GM03348 (cell line): ENCODE data around the gene SOHLH2.

Source experiments
- DNase-seq: peaks from one replicate; pipeline ENCODE4 v3.0.0; 2012; ENCODE audit warnings: low spot score

SOHLH2 gene

DNA sequence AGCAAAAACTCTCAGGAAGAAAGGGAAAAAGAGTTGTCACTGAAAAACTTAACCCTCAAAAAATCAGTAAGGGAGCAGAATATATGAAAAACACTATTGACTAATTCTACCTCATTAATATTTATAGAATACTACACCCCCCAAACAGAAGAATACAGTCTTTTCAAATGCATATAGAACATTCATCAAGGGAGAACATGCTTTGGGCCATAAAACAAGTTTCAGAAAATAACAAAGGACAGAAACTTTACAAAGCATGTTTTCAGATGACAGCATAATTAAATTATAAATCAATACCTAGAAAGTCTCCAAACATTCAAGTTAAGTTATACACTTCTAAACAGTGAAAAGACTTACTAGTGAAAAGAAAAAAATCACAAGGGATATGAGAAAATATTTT lies 30.5 kb downstream of the SOHLH2 start:
- DNase-seq = no peak

DNA sequence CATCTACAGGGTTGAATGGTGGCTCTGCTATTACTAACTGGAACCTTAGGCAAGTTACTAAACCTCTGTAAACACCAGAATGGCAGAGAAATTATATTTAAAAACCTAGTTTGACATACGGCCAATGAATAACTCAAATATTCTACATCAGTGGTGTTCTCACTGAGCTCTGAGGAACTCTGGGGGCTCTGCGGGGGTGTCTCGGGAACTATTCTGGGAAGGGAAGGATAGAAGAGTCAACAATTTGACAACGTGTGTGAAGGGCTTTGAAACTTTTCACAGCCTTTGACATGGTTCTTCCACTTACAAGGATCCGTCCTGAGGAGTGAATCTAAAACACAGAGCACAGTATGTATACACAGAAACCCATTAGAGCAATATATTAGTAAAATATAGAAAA lies 38.7 kb downstream of the SOHLH2 start:
- no peak for DNase-seq

DNA sequence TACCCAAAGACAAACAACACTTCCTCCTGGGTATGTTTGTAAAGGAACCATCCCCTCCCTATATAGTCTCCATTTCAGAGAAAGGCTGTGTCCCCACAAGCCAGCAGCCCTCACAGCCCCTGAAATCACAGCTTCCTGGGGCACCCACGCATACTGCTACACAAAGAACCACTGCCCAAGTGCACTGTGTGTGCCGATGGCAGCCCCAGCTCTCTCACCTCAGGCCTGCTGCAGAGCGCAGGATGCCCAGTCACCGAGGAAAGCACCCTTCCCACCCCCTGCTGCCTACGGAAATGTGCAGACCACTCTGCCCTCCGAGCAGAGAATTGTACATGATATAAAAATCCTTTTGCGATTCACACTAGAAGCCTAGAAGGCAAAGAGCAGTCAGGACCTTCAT lies 39.4 kb downstream of the SOHLH2 start:
- no peak for DNase-seq

DNA sequence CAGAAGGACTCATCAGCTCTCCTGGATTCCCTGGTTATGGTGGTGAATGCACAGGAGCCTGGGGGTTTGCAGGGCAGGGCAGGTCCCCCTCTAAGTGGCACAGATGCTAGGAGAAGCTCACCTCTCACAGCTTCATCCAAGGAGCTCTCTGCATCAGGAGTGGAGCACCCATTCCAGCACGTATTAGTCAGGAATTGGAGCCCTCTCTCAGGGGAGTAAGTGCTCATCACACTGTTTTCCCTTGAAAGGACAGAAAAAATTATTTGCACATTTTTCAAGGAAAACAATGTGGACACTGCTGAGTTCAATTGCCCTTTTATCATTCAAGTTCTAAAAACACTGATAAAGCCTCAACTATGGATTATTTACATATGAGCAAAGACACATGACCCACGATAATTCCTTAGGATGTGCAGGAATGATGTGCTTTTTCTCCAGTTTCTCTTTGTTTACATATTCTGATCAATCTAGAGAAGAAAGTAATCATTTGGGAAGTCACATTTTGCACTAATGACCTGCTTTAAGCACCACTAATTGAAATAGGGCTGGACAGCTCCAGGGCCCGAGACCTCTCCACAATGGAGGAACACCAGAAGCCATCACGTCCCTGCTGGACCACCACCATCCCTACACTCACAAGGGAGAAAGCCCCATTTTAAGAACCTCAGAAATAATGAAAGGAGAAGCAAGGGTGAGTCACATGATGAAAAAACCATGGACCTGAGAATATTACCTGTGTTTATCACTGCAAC lies 40.6 kb downstream of the SOHLH2 start:
- DNase-seq = no peak

DNA sequence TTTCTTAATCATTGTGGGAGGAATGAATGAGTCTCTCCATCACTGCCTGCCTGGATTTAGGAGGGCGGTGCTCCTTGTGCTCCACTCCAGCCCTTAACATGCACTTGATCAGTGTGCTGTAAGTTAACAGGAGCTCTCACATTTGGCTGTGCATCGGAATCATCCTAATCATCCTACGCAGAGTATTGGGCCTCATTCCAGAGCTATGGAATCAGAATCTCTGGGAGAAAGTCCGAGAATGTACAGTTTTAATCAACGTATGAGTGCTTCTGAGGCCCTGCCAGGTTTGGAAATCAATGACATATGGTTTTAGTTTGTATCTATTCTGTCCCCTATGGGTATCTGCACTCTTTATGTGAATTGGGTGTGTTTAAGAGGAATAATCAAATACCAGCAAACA lies 48.3 kb downstream of the SOHLH2 start:
- DNase-seq = no peak

DNA sequence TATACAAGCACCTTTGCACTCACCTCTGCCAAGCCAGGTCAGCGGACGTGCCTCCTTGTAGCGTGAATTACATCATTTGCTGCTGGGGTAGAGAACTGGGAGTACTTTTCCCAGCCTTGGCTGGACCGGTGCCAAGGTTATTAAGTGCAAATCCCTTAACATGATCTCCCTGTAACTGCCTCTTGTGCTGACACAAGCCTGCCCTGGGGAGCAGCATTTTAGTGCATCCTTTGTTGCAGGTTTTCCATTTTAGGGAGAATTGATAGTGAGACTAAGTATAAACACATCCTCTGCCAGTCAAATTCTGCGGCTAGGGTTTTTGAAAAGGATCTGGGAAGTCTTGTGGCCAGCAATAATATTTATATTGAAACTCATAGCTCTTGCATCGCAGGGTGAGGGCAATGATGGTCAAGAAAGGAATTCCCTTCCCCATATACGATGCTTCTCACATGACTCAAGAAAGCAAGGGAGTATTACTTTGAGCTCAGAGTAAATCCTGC lies 50.5 kb downstream of the SOHLH2 start:
- DNase-seq = no peak

DNA sequence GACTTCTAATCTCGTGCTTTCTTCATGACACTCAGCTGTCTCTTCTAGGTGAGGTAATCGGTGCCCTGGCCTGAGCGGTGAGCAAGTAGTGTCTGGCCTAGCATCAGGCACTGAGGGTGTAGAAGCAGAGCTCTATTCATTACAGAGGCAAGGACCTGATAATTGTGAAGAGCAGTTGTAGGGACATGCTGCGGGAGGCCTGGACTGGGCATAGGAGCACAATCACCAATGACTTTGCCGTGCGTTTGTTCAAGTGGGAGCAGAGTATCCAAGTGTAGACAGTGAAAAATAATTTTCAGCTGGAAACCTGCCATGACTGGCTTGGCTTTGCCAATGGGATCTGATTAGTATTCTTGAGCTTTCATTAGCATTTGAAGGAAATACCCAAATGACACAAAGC lies 51.1 kb downstream of the SOHLH2 start:
- DNase-seq = no peak

DNA sequence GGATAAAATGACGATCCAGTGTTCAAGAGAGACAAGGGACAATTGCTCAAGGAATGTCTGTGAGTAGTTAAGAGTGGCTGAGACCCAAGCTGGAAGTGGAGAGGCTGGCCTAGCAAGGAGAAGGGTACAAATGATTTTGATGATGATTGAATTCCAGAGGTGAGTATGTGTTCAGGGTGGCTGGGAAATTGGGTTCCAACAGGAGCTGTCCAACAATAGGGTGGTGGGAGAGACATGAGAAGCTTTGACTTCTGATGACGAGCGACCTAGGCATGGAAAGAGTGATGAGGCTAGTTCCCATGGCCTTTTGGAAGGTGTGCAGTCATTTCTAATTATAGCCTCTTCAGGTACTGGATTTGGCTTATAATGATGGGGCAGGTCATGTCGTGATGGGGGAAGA lies 54.1 kb downstream of the SOHLH2 start:
- DNase-seq = no peak

DNA sequence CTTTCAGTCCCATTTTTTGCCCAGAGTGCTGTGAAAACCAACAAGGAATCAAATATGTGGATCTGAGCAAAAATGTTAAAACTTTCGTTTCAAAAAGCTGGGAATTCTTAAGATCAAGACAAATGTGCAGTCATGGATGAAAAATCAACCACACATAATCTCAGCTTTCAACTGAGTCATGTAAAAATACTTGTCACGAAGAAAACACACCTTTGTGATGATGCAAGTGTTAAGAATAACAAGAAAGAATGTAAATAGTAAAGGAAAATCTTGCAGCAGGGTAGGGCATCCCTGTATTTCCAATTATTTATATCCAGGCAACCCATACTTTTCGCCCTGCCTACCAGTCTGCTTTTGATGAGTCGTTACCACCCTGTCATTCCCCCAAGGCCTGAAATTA lies 55.7 kb downstream of the SOHLH2 start:
- no peak for DNase-seq

DNA sequence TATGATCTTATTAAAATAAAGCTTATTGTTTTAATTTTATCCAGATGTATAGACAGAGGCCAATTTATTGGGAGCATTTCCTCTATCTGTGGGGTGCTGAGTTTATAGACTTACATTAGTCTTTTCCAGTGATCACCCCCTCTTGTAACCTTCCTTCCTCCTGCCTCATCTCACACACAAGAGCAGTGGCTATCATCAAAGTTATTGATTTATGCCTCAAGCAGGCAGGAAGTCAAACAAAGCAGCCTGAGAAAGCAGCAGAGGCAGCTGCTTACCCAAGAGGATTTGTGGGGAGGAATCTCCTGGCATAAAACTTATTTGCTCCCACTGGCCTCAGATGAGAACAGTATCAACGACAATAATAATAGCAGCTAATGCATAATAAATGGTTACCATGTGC lies 56.9 kb downstream of the SOHLH2 start:
- DNase-seq = no peak

DNA sequence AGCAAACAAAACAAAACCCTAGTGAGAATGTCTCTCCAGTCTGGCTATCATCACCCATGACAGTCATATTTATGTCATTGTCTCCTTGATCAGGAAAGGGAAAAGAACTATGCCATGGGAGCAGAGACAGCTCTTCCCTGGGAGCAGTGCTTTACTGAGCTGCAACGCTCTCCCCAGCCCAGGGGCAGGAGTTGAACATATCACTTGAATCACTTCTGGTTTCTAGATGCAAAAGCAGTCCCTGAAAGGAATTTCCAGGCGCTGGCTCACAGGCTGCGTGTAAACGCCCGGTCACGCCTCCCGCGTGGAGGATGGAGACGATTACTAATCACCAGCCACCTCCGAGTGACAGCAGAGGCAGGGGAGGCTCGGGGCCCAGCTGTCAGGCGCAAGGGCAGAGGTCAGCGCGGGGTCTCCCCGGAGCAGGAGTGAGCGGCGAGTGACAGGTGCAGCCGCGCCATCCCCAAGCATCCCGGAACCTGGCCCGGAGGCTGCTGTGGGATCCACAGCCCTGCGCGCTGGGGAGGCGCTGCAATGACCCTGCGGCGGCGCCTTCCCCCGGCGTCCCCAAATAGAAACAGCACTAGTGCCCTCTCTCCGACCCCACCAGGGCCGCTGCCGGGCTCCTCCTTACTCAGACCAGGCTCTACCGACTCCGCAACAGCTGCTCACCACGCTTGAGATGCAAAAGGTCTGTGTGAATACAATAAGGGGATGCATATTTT lies 59.6 kb downstream of the SOHLH2 start:
- peak; percentile 11 for DNase-seq

DNA sequence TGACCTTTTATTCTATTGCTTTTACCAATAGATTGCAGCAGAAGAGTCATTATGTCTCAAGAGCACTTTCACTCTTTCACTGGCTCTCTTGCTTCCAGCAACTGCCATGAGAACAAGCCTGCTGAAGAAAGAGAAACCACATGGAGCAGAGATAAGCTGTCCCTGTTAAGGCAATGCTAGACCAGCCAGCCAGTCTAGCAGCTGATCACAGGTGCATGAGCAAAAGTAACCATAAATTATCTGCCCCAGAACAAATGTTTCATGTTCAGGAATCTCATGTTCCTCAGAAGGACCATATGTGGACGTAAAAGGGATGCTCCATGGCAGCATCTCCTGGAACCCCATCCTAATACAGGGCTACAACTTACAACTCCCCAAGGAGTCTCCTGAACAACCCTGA lies 62.8 kb downstream of the SOHLH2 start:
- DNase-seq = no peak

DNA sequence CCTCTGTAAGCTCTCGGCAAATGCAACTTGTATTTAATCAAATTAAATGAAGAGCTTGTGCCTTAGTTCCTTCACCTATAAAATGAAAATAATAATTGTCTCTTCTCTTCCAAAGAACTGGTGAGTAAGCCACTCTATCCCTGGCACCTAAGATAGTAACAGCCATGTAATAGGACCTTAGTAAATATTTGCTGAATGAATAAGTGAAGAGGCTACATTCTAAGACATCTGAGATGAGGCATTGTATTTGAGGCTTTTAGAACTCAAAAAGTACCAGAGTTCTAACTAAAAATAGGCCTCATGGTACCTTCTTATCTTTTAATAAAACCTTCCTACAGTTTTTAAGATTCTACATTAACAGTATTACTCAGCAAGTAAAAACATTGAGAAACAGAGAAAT lies 65.9 kb downstream of the SOHLH2 start:
- no peak for DNase-seq

DNA sequence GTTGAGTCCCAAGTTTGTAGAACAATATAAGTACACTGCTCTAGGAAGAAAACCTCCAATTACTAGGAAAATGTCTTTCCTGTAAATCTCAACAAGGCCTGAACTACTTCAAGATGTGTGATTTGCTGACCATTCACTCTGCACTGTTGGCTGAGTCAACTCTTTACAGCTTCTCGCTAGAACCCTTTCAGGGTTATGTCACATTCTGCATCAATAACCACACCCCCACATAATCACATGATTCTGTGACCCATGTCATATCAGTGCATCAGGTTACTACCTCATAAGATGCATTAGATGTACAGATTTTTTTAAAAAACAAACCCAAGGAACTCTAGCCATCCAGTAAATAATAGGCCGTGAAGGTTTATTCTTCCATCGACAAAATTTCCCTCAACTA lies 67.0 kb downstream of the SOHLH2 start:
- no peak for DNase-seq

DNA sequence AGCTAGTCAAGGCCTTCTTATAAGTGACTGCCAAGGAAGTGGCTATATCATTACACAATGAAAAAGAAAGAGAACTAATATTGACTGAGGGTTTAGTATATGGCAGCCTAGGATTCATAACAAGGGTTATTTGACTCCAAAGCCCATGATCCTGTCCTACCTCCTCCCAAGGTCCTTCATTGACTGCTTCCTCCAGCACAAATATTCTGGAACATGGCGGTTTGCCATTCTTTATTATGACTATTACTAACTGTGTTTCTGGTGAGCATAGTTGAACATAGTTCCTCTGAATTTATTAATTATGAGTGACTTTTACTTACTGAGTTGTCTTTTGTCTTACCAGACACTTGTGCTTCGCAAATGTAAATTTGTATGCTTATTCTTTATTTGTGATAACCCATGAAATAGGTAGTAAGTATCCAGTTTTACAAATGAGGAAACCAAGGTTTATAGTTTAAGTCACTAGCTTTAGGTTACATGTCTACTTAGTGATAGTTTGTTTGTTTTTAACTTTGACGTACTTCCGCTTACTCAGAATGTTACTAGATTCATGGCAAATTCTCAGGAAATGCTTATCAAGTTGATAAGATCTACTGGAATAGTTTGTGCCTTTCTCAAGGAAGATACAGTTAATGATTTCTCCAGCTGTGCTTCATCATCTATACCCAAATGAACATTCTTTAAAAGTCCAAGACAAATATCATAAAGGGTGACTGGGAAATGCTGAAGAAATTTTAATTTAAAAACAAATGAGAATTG lies 67.7 kb downstream of the SOHLH2 start:
- no peak for DNase-seq

DNA sequence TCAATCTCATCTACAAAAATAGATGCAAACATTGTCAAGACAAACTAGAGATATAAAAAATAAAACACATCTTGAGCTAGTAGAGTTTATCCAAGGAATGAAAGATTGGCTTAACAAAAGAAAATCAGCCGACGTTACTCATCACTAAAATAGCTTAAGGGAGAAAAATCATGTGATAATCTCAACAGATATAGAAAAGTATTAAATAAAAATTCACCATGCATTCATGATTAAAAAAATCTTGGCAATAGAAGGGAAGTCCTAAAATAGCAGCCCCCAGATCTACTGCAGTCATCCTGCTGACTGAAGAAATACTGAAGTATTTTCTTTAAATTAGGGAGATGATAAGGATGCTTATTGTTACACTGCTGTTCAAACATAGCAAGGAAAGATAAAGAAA lies 70.6 kb downstream of the SOHLH2 start:
- no peak for DNase-seq

DNA sequence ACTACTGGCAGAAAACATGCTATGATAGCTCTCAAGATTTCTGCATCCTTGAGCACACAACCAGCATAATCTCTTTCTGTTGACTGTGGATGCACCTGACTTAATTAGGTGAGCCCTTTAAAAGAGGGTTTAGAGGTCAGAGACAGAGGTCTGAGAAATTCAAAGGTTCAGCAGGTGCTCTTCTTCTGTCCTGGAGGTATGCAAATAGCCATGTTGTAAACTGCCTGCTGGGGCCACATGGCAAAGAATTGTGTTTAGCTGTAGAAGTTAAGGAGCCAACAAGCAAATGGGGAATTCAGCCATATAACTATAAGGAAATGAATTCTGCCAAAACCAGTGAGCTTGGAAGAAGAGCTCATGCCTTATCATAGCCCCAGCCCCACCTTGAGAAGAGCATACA lies 71.6 kb downstream of the SOHLH2 start:
- no peak for DNase-seq

DNA sequence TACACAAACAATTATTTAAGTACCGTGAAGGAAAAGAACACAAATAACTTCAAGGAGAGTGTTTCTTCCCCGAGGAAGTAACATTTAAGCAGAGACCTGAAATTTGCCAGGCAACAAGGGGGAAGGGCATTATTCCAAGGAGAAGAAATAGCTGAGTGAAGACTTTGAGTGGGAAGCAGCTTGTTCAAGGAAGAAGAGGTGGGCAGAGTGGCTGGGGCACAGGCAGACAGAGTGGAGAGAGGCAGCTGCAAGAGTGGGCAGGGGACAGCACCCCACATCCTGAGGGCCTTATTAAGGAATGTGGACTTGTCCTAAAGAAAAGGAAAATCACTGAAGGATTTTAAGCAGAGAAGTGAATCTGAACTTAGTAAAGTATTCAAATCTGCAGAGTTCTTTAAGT lies 78.5 kb downstream of the SOHLH2 start:
- no peak for DNase-seq

DNA sequence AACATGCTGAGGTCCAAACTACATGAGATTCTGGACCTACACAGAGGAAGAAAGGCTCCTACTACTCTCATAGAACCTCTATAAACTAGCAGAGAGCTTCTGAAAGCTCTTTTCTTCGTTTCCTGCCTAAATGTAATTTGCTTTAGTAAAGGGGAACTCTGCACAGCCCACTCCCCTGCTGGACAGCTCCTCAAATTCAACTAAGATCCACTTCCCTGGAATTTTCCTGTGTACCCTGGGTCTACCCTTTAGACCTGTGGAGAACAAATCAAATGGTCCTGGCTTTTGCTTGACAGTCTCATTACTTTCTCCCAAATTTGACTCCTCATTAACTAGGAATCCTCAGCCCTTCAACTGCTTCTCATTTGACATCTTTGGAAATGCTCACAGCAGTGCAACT lies 79.7 kb downstream of the SOHLH2 start:
- DNase-seq = no peak

DNA sequence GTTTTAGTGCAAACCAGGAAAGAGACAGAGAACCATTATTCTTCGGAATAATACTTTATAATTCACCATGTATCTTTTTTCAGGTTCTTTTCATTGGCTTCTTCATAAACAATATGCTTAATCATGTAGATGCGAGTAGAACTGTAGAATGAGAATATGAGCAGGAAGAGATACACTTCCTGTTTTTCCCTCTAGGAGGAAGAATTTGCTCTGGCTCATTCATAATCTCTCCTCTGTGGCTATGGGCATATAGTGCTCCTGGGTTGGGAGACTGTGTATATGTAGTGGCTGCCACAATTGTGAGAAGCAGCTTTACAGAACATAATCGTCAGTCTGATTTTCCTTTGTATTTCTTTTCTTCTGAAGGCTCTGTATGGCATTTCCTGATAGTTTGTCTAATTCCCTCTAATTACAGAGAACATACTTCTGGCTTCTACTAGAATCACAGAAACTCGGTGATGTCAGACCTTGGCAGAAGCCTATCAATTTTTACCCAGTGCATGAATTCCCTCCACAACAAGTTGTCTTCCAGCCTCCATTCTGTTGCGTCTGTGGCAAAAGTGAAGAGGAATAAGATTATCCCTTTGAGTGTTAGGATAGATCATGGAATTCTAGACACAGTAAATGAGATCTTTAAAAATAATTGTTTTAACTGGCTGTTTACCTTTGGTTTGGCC lies 80.3 kb downstream of the SOHLH2 start:
- no peak for DNase-seq

DNA sequence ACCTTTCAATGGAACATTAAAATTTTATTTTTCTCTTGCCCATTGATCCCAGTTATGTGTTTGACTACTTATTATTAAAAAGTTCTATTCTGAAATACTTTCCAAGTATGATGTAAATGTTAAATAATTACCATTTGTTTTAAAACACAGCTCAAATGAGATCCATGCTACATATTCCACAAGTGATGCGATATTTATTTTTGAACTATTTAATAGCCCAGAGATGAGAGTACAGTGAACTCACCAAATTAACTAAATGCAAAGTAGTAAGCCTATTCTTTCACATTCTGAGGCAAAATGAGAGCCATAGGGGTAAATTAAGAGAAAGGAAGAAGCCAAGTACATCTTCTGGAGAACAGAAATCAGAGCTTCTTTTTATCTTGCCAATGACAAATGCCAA lies 82.0 kb downstream of the SOHLH2 start:
- DNase-seq = no peak

DNA sequence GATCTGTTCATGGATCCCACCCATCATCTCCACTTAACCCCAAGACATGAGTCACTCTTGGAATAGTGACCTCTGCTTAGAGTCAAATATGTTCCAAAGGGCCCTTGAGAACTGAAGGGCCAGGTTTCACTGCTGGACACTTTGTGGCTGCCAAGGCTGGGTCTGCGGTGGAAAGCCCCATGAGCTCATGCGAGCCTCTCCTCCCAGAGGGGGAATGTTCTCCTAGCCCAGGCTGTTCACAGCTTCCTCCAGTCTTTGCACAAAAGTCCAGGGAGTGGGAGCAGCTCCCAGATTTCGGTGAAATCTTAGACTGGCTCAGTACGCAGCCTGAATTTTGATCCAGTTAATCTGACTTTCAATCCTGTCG lies 82.4 kb downstream of the SOHLH2 start:
- peak; percentile 22 for DNase-seq
